SK-N-SH (cell line): ENCODE measurements around the gene RBAK. TPM values are rescaled to one million over a fixed set of nuclear protein-coding genes. Genes with fewer than 3 reads are reported as not detected.
"Not testable (repeated sequence)": the region's sequence is repeated elsewhere in the genome, so short reads cannot be mapped to it uniquely, and the experiment has no call there.

ENCODE experiments used
- CTCF ChIA-PET: fragments of 300-600, 350-600 bp; formaldehyde crosslinking; extraction: SDS; loops from one replicate; lab custom pipeline; 2021; lab: Yijun Ruan, JAX
- POLR2A ChIA-PET: fragments of 350-600 bp; sonication (Branson Sonifier 250); formaldehyde crosslinking; extraction: SDS; loops from one replicate; lab custom pipeline; 2020; ENCODE audit warnings: antibody characterized with exemption, inconsistent platforms; lab: Yijun Ruan, JAX
- DNase-seq: peaks from one replicate; pipeline ENCODE4 v3.0.0; 2012
- H2AFZ ChIP-seq: fragments of 200-600 bp; sonication (generic); 2 replicates; pipeline ENCODE4 v1.8.1; 2016; ENCODE audit warnings: antibody characterized with exemption, mild to moderate bottlenecking, low read depth
- H3F3A ChIP-seq: fragments of 200-600 bp; sonication (generic); replicated peaks from 2 replicates; pipeline ENCODE3; 2016; ENCODE audit warnings: antibody characterized with exemption, mild to moderate bottlenecking; ENCODE audit not compliant: insufficient read depth
- H3K27ac ChIP-seq, 2 experiments: fragments of 200-500 bp in 1 of 2; fragments of 200-600 bp in 1 of 2; sonication (Bioruptor generic) in 1 of 2; sonication (generic), shearing (Covaris generic) in 1 of 2; 2 replicates each; pipeline versions ENCODE4 v1.5.1 to v1.6.1; 2014 to 2016; ENCODE audit warnings: low read depth in 2 of 2, inconsistent platforms in 1 of 2, low read length in 1 of 2, mild to moderate bottlenecking in 1 of 2, mixed read lengths in 1 of 2
- H3K27me3 ChIP-seq: fragments of 200-600 bp; sonication (generic), shearing (Covaris generic); 2 replicates; pipeline ENCODE4 v1.6.1; 2016; ENCODE audit warnings: mixed run types; ENCODE audit not compliant: insufficient read depth
- H3K36me3 ChIP-seq, 2 experiments: fragments of 200-500 bp in 1 of 2; fragments of 200-600 bp in 1 of 2; sonication (Bioruptor generic) in 1 of 2; sonication (generic) in 1 of 2; replicated peaks in 1 of 2; 2 replicates each; pipeline versions ENCODE3 to v1.5.1; 2014 to 2016; ENCODE audit warnings: low read length in 1 of 2, mild to moderate bottlenecking in 1 of 2; ENCODE audit not compliant: insufficient read depth in 2 of 2, control insufficient read depth in 1 of 2
- H3K4me1 ChIP-seq, 2 experiments: fragments of 200-500 bp in 1 of 2; fragments of 200-600 bp in 1 of 2; sonication (Bioruptor generic) in 1 of 2; sonication (generic), shearing (Covaris generic) in 1 of 2; 2 replicates each; pipeline versions ENCODE4 v1.5.1 to v1.6.1; 2014 to 2016; ENCODE audit warnings: low read depth in 1 of 2, low read length in 1 of 2, mixed run types in 1 of 2; ENCODE audit not compliant: insufficient read depth in 2 of 2, control insufficient read depth in 1 of 2
- H3K4me2 ChIP-seq: fragments of 200-600 bp; sonication (generic), shearing (Covaris generic); 2 replicates; pipeline ENCODE4 v1.6.1; 2017; ENCODE audit warnings: mixed run types
- H3K4me3 ChIP-seq, 2 experiments: fragments of 200-500 bp in 1 of 2; fragments of 200-600 bp in 1 of 2; sonication (Bioruptor generic) in 1 of 2; sonication (generic), shearing (Covaris generic) in 1 of 2; 2 replicates each; pipeline versions ENCODE4 v1.5.1 to v1.8.1; 2014 to 2016; ENCODE audit warnings: low read depth in 2 of 2, inconsistent platforms in 1 of 2, low read length in 1 of 2, mild to moderate bottlenecking in 1 of 2, mixed read lengths in 1 of 2, moderate library complexity in 1 of 2
- H3K79me2 ChIP-seq: fragments of 200-600 bp; sonication (generic); 2 replicates; pipeline ENCODE4 v1.8.1; 2017; ENCODE audit warnings: mild to moderate bottlenecking; ENCODE audit not compliant: insufficient read depth
- H3K9ac ChIP-seq: fragments of 200-600 bp; sonication (generic); 2 replicates; pipeline ENCODE4 v1.6.1; 2017; ENCODE audit warnings: mixed run types
- H3K9me2 ChIP-seq: fragments of 200-600 bp; sonication (generic); 2 replicates; pipeline ENCODE4 v1.6.1; 2017; ENCODE audit warnings: mixed run types
- H3K9me3 ChIP-seq: fragments of 200-600 bp; sonication (generic); 2 replicates; pipeline ENCODE4 v1.6.1; 2017; ENCODE audit warnings: mixed run types, mild to moderate bottlenecking, moderate library complexity
- H4K20me1 ChIP-seq: fragments of 200-600 bp; sonication (generic); 2 replicates; pipeline ENCODE4 v1.6.1; 2017; ENCODE audit warnings: mild to moderate bottlenecking, mixed run types; ENCODE audit not compliant: insufficient read depth
- CHD2 ChIP-seq: fragments of 150-350 bp; IDR thresholded peaks from 2 replicates; pipeline ENCODE4 v1.6.1; 2018; ENCODE audit warnings: low read length; ENCODE audit not compliant: partially characterized antibody
- CTCF ChIP-seq: fragments of 200-600 bp; sonication (generic); IDR thresholded peaks from 2 replicates; pipeline ENCODE4 v1.6.1; 2017; ENCODE audit warnings: antibody characterized with exemption, mild to moderate bottlenecking, moderate library complexity
- ELF1 ChIP-seq: IDR thresholded peaks from 2 replicates; pipeline ENCODE4 v1.4.0; 2012
- EP300 ChIP-seq, 2 experiments: IDR thresholded peaks; 2 replicates each; pipeline versions ENCODE4 v1.4.0 to v1.6.1; 2012; ENCODE audit warnings: borderline replicate concordance in 1 of 2, low read depth in 1 of 2, low read length in 1 of 2
- FOXJ3 ChIP-seq: sonication (generic); formaldehyde crosslinking; IDR thresholded peaks from 2 replicates; pipeline ENCODE4 v1.5.1; 2020; ENCODE audit warnings: mild to moderate bottlenecking, missing genetic modification reagents
- GABPA ChIP-seq: IDR thresholded peaks from 2 replicates; pipeline ENCODE4 v1.4.0; 2012; ENCODE audit warnings: low read depth, mild to moderate bottlenecking
- IRF3 ChIP-seq: fragments of 150-350 bp; IDR thresholded peaks from 2 replicates; pipeline ENCODE4 v1.6.1; 2016; ENCODE audit warnings: mild to moderate bottlenecking, low read depth, low read length
- RAD21 ChIP-seq: IDR thresholded peaks from 2 replicates; pipeline ENCODE4 v1.6.1; 2012; ENCODE audit warnings: mild to moderate bottlenecking, low read length
- RXRA ChIP-seq: IDR thresholded peaks from 2 replicates; pipeline ENCODE4 v1.4.0; 2012; ENCODE audit warnings: low read depth, mild to moderate bottlenecking, borderline replicate concordance
- TCF12 ChIP-seq: IDR thresholded peaks from 2 replicates; pipeline ENCODE4 v1.4.0; 2012
- TEAD4 ChIP-seq: IDR thresholded peaks from 2 replicates; pipeline ENCODE4 v1.4.0; 2012; ENCODE audit warnings: mild to moderate bottlenecking, borderline replicate concordance; ENCODE audit not compliant: insufficient read depth
- USF2 ChIP-seq: fragments of 150-350 bp; IDR thresholded peaks from 2 replicates; pipeline ENCODE4 v1.6.1; 2017; ENCODE audit warnings: antibody characterized with exemption, low read length, low read depth, borderline replicate concordance
- WGBS: methylation state at CpG from one replicate; pipeline ENCODE4 v1.1.6; 2017; ENCODE audit warnings: low lambda C conversion rate; 5-methylcytosine and 5-hydroxymethylcytosine counted together
- polyA plus RNA-seq, 3 experiments: library from polyadenylated mRNA; depleted of rRNA; stranded (reverse); fragments of >200 nt; gene quantifications; 2 replicates each; pipeline ENCODE4 v1.2.3, GENCODE V29; 2012

Gene RBAK
- polyA plus RNA-seq, 1 of the 3 experiments (the other 2 are of a cell fraction): 2.5 TPM

GRCh38 chr7:5050676-5051075 is 5.0 kb downstream of the RBAK start:
- Histone ChIP-seq H2AFZ (no peak overlapping the region), H4K20me1 (no peaks in the 10 kb centered on the region), H3K4me2 (no peak overlapping the region), H3K79me2 (peaks cover 94% of the 10 kb centered on the region), H3K9me3 (peaks cover 46% of the 10 kb centered on the region), H3K9me2 (no peaks in the 10 kb centered on the region), H3K9ac (no peak overlapping the region), H3K4me1 (peaks cover 0 to 2% of the 10 kb centered on the region in 2 experiments; a peak in 1 of 4 replicates), H3K4me3 (no peak overlapping the region), H3K36me3 (peaks cover 49 to 82% of the 10 kb centered on the region in 2 experiments), H3K27me3 (no peaks in the 10 kb centered on the region), H3K27ac (no peak overlapping the region), H3F3A (peaks cover 5% of the 10 kb centered on the region)
- CTCF ChIA-PET: no interaction called here
- TF ChIP-seq IRF3: no peak
- no peak for TF ChIP-seq TCF12
- no peak for TF ChIP-seq EP300 (IDR thresholded peaks at IDR 0.05; ENCODE audit: borderline replicate concordance in 1 of 2, low read depth in 1 of 2, low read length in 1 of 2)
- TF ChIP-seq ELF1: no peak
- no peak for TF ChIP-seq FOXJ3 (CRISPR knock-in tag)
- no peak for TF ChIP-seq CHD2
- TF ChIP-seq RXRA: no peak
- TF ChIP-seq CTCF: no peak
- no peak for TF ChIP-seq GABPA
- no peak for TF ChIP-seq RAD21
- no peak for TF ChIP-seq USF2
- no peak for TF ChIP-seq TEAD4
- 97% methylated on average over 2 of the region's 2 CpGs for WGBS
- DNase-seq: no peak
- POLR2A ChIA-PET: no interaction called here

- Histone ChIP-seq H3K36me3 (peaks cover 52 to 92% of the 10 kb centered on the region in 2 experiments), H3K79me2 (peaks cover 95% of the 10 kb centered on the region), H3K9me3 (peaks cover 49% of the 10 kb centered on the region)
- POLR2A ChIA-PET, H3K27ac ChIP-seq, H4K20me1 ChIP-seq, H3K27me3 ChIP-seq, H3K9ac ChIP-seq, DNase-seq, H3K4me3 ChIP-seq, H3K4me1 ChIP-seq, H2AFZ ChIP-seq, CTCF ChIA-PET, H3F3A ChIP-seq, H3K4me2 ChIP-seq, H3K9me2 ChIP-seq: not testable (repeated sequence)
Measured at GRCh38 chr7:5051731-5052130, 6.1 kb downstream of the RBAK start.
